Naive thymus-derived CD4-positive, alpha-beta T cell (primary cell): ENCODE results near the gene NEK11. TPM values are rescaled to one million over a fixed set of nuclear protein-coding genes. Genes with fewer than 3 reads are reported as not detected.

Experiments
- ATAC-seq: fragments of 150-1000 bp; cut with Tn5 transposase; 2 replicates; pipeline ENCODE4 v1.10.0; 2021; ENCODE audit warnings: mild to moderate bottlenecking, moderate library complexity
- CTCF ChIA-PET: fragments of 350-600 bp; sonication (Branson Sonifier 250); formaldehyde crosslinking; loops from one replicate; lab custom pipeline; 2021; ENCODE audit warnings: antibody characterized with exemption; lab: Charles Lee
- POLR2A ChIA-PET: fragments of 350-600 bp; sonication (Branson Sonifier 250); formaldehyde crosslinking; loops from one replicate; lab custom pipeline; 2021; ENCODE audit warnings: antibody characterized with exemption, inconsistent platforms; lab: Charles Lee
- DNase-seq, 9 donors: peaks; one replicate each; pipeline versions ENCODE4 v3.0.0 to v3.0.0-alpha.2; 2020 to 2022; ENCODE audit warnings: mixed read lengths in 1 of 9
- H3K27ac ChIP-seq: one replicate; pipeline ENCODE4 v1.7.0; 2013; ENCODE audit warnings: mild to moderate bottlenecking, low read depth, low read length, moderate library complexity
- H3K27me3 ChIP-seq, 2 donors: one replicate each; pipeline ENCODE4 v1.7.0; 2013; ENCODE audit warnings: low read length in 2 of 2, mild to moderate bottlenecking in 2 of 2, moderate library complexity in 2 of 2; ENCODE audit not compliant: control insufficient read depth in 2 of 2, insufficient read depth in 2 of 2
- H3K36me3 ChIP-seq, 3 experiments: 1 replicate in 2 of 3; 2 replicates in 1 of 3; pipeline ENCODE4 v1.7.0; 2013; ENCODE audit warnings: low read length in 3 of 3, mild to moderate bottlenecking in 3 of 3, moderate library complexity in 1 of 3; ENCODE audit not compliant: insufficient read depth in 3 of 3, control insufficient read depth in 2 of 3
- H3K4me1 ChIP-seq, 2 donors: one replicate each; pipeline ENCODE4 v1.7.0; 2013; ENCODE audit warnings: low read length in 2 of 2, mild to moderate bottlenecking in 2 of 2, moderate library complexity in 1 of 2; ENCODE audit not compliant: control insufficient read depth in 2 of 2, insufficient read depth in 2 of 2
- H3K4me3 ChIP-seq: 2 replicates; pipeline ENCODE4 v1.7.0; 2013; ENCODE audit warnings: mild to moderate bottlenecking, low read length
- H3K9me3 ChIP-seq, 3 experiments: 1 replicate in 2 of 3; 2 replicates in 1 of 3; pipeline ENCODE4 v1.7.0; 2013; ENCODE audit warnings: low read length in 3 of 3; ENCODE audit not compliant: control insufficient read depth in 2 of 3
- H3K27ac Mint-ChIP-seq, 9 donors: one replicate each; pipeline ENCODE4 v1.8.0; 2020 to 2022; ENCODE audit warnings: mixed read lengths in 9 of 9, mild to moderate bottlenecking in 8 of 9, moderate library complexity in 5 of 9, inconsistent platforms in 2 of 9
- H3K27me3 Mint-ChIP-seq, 5 donors: one replicate each; pipeline ENCODE4 v1.8.0; 2021 to 2022; ENCODE audit warnings: mixed read lengths in 5 of 5, mild to moderate bottlenecking in 1 of 5
- H3K36me3 Mint-ChIP-seq, 5 donors: one replicate each; pipeline ENCODE4 v1.8.0; 2020 to 2022; ENCODE audit warnings: mixed read lengths in 5 of 5, mild to moderate bottlenecking in 3 of 5, inconsistent platforms in 1 of 5
- H3K4me1 Mint-ChIP-seq, 7 donors: one replicate each; pipeline ENCODE4 v1.8.0; 2020 to 2022; ENCODE audit warnings: mixed read lengths in 7 of 7, mild to moderate bottlenecking in 3 of 7, inconsistent platforms in 1 of 7
- H3K4me3 Mint-ChIP-seq, 10 donors: one replicate each; pipeline ENCODE4 v1.8.0; 2020 to 2022; ENCODE audit warnings: mild to moderate bottlenecking in 10 of 10, mixed read lengths in 10 of 10, moderate library complexity in 6 of 10, inconsistent platforms in 2 of 10
- H3K9me3 Mint-ChIP-seq, 11 donors: one replicate each; pipeline ENCODE4 v1.8.0; 2020 to 2022; ENCODE audit warnings: mixed read lengths in 11 of 11, mild to moderate bottlenecking in 4 of 11, inconsistent platforms in 1 of 11, moderate library complexity in 1 of 11
- intact Hi-C, 2 donors: fragments of 100-400 bp; cut with micrococcal nuclease; formaldehyde crosslinking; loops; one replicate each; pipeline ENCODE4 v1.15.1; 2023
- polyA plus RNA-seq, 2 donors: library from polyadenylated mRNA; unstranded; fragments of 300-500 nt; fragmentation: Illumina TruSeq; gene quantifications; one replicate each; pipeline ENCODE4 v1.2.3, GENCODE V29; 2021
- total RNA-seq, 6 experiments: library from RNA in 5 of 6; stranded (reverse) in 5 of 6; gene quantifications; 1 replicate in 5 of 6; 2 replicates in 1 of 6; pipeline ENCODE4 v1.2.3 and lab custom pipeline; 2021 to 2026

Gene NEK11
- total and polyA plus RNA-seq, 7 experiments from 2014 or later = 1.5 to 9.0 (median 4.4) TPM

DNA sequence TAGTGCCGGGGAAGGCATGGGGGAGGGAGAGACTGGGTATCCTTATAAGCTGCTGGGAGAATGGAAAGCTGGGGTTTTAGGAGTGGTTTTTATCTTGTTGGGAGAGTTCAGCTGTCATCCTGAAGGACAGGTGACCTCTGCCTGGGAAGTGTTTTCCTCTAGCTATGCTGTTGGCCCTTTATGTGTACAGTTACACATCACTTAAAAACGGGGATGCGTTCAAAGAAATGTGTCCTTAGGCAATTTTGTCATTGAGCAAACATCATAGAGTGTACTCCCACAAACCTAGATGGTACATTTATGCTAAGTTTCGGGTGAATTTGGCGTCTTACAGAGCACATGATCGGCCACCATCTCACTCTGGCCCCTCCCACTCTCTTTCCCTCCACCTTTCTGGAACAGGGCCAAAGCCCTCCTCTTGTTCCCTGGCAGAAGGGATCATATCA lies 190.6 kb downstream of the NEK11 start:
- peaks cover 0 to 3% (median 0%) of the 10 kb centered on the region in 5 donors for H3K27me3 Mint-ChIP-seq
- H3K27ac Mint-ChIP-seq = no peak overlapping the region
- Histone ChIP-seq H3K36me3 (no peaks in the 10 kb centered on the region), H3K4me3 (no peak overlapping the region), H3K27me3 (no peaks in the 10 kb centered on the region), H3K27ac (no peak overlapping the region), H3K9me3 (no peaks in the 10 kb centered on the region), H3K4me1 (no peaks in the 10 kb centered on the region)
- CTCF ChIA-PET = no interaction called here
- H3K4me1 Mint-ChIP-seq = no peaks in the 10 kb centered on the region
- intact Hi-C loops = loop anchor here in 1 of 2 donors (10.0 kb wide), 1 partner anchor 97 kb away; no protein-coding TSS in a partner anchor
- H3K36me3 Mint-ChIP-seq = peaks cover 0 to 9% (median 0%) of the 10 kb centered on the region in 5 donors
- no peak for DNase-seq
- no peak for ATAC-seq
- POLR2A ChIA-PET = no interaction called here
- H3K4me3 Mint-ChIP-seq = no peak overlapping the region
- H3K9me3 Mint-ChIP-seq = peaks cover 0 to 2% (median 0%) of the 10 kb centered on the region in 11 donors

GRCh38 chr3:131218196-131218595 lies 191.5 kb downstream of the NEK11 start:
- Mint-ChIP-seq H3K27me3 (peaks cover 0 to 3% (median 0%) of the 10 kb centered on the region in 5 donors), H3K27ac (no peak overlapping the region), H3K9me3 (peaks cover 0 to 2% (median 0%) of the 10 kb centered on the region in 11 donors), H3K4me3 (no peak overlapping the region), H3K4me1 (peaks cover 0 to 1% (median 0%) of the 10 kb centered on the region in 7 donors), H3K36me3 (peaks cover 0 to 6% (median 0%) of the 10 kb centered on the region in 5 donors)
- ChIA-PET POLR2A (no interaction called here), CTCF (no interaction called here)
- Histone ChIP-seq H3K27ac (no peak overlapping the region), H3K9me3 (no peaks in the 10 kb centered on the region), H3K27me3 (no peaks in the 10 kb centered on the region), H3K4me1 (no peaks in the 10 kb centered on the region), H3K36me3 (no peaks in the 10 kb centered on the region), H3K4me3 (no peak overlapping the region)
- DNase-seq (no peak), ATAC-seq (no peak)
- intact Hi-C loops = loop anchor here in 1 of 2 donors (10.0 kb wide), 1 partner anchor 97 kb away; no protein-coding TSS in a partner anchor

DNA sequence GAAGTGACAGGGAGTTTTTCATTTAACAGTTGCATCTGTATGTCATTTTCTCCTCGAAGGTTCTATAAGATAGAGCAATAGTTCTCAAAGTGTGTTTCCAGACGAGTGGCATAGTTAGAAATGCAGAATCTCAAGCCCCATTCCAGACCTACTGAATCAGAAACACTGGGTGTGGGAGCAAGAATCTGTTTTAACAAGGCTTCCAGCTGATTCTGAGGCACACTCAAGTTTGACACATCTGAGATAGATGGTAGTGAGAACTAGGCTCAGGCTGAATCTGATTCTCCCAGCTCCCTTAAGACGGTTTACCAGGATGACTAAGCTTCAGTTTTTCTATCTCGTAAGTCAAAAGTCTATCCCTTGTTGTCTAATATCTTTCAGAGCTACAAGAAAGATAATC lies 195.1 kb downstream of the NEK11 start:
- no peak overlapping the region for H3K27ac ChIP-seq
- no peak overlapping the region for H3K4me3 ChIP-seq
- H3K36me3 ChIP-seq = no peaks in the 10 kb centered on the region
- H3K27ac Mint-ChIP-seq = no peak overlapping the region
- no peak for DNase-seq
- H3K27me3 Mint-ChIP-seq = no peaks in the 10 kb centered on the region
- H3K9me3 Mint-ChIP-seq = peaks cover 0 to 3% (median 0%) of the 10 kb centered on the region in 11 donors
- no peaks in the 10 kb centered on the region for H3K27me3 ChIP-seq
- no peaks in the 10 kb centered on the region for H3K9me3 ChIP-seq
- H3K4me1 ChIP-seq = no peaks in the 10 kb centered on the region
- ChIA-PET POLR2A (no interaction called here), CTCF (no interaction called here)
- ATAC-seq = no peak
- H3K4me3 Mint-ChIP-seq = no peak overlapping the region
- peaks cover 0 to 5% (median 0%) of the 10 kb centered on the region in 7 donors for H3K4me1 Mint-ChIP-seq
- H3K36me3 Mint-ChIP-seq = no peaks in the 10 kb centered on the region
- intact Hi-C loops = no loop called here

DNA sequence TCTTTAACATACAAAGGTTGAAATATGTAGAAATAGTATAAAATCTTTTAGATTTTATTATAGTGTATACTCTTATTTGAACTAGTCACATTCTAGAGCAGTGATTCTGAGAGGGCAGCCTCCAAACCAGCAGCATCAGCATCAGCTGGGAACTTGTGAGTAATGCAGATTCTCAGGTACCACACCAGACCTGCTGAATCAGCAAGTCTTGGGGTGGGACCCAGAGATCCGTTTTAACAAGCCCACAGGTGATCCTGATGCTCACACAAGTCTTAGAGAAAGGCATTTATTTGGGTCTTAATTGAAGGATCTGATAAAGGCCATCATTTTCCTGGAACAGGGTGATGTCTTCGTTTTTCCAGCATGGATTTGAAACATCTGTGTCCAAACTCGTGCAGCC lies 195.9 kb downstream of the NEK11 start:
- Histone ChIP-seq H3K4me1 (no peaks in the 10 kb centered on the region), H3K36me3 (no peaks in the 10 kb centered on the region), H3K27ac (no peak overlapping the region), H3K4me3 (no peak overlapping the region), H3K27me3 (no peaks in the 10 kb centered on the region), H3K9me3 (no peaks in the 10 kb centered on the region)
- Mint-ChIP-seq H3K4me1 (peaks cover 0 to 5% (median 0%) of the 10 kb centered on the region in 7 donors), H3K27me3 (no peaks in the 10 kb centered on the region), H3K36me3 (no peaks in the 10 kb centered on the region), H3K27ac (no peak overlapping the region), H3K9me3 (peaks cover 0 to 3% (median 0%) of the 10 kb centered on the region in 11 donors), H3K4me3 (no peak overlapping the region)
- intact Hi-C loops = no loop called here
- DNase-seq = no peak
- no peak for ATAC-seq
- POLR2A ChIA-PET = no interaction called here
- CTCF ChIA-PET = no interaction called here

- Histone ChIP-seq H3K4me1 (no peaks in the 10 kb centered on the region), H3K9me3 (no peaks in the 10 kb centered on the region), H3K27ac (no peak overlapping the region), H3K36me3 (no peaks in the 10 kb centered on the region), H3K4me3 (no peak overlapping the region), H3K27me3 (no peaks in the 10 kb centered on the region)
- H3K36me3 Mint-ChIP-seq = no peaks in the 10 kb centered on the region
- H3K27ac Mint-ChIP-seq = no peak overlapping the region
- CTCF ChIA-PET = no interaction called here
- intact Hi-C loops = no loop called here
- peaks cover 0 to 3% (median 0%) of the 10 kb centered on the region in 11 donors for H3K9me3 Mint-ChIP-seq
- H3K27me3 Mint-ChIP-seq = no peaks in the 10 kb centered on the region
- DNase-seq = no peak
- ATAC-seq = no peak
- no peak overlapping the region for H3K4me3 Mint-ChIP-seq
- POLR2A ChIA-PET = no interaction called here
- peaks cover 0 to 5% (median 0%) of the 10 kb centered on the region in 7 donors for H3K4me1 Mint-ChIP-seq
Measured at GRCh38 chr3:131223373-131224289, 197.0 kb downstream of the NEK11 start.

GRCh38 chr3:131224886-131225550 lies 198.3 kb downstream of the NEK11 start:
- Histone ChIP-seq H3K9me3 (no peaks in the 10 kb centered on the region), H3K36me3 (no peaks in the 10 kb centered on the region), H3K4me3 (no peak overlapping the region), H3K27ac (no peak overlapping the region), H3K4me1 (no peaks in the 10 kb centered on the region), H3K27me3 (no peaks in the 10 kb centered on the region)
- intact Hi-C loops = no loop called here
- no peak for DNase-seq
- Mint-ChIP-seq H3K4me1 (peaks cover 0 to 5% (median 0%) of the 10 kb centered on the region in 7 donors), H3K27ac (no peak overlapping the region), H3K36me3 (no peaks in the 10 kb centered on the region), H3K4me3 (no peak overlapping the region), H3K27me3 (no peaks in the 10 kb centered on the region), H3K9me3 (peaks cover 0 to 2% (median 0%) of the 10 kb centered on the region in 11 donors)
- ATAC-seq = no peak
- ChIA-PET CTCF (interaction anchor here (0.7 kb wide), 1 partner anchor 47 kb away, joined by 3 read pairs; no protein-coding TSS in a partner anchor), POLR2A (no interaction called here)
